NCI-H82 (cell line): Measurements from ENCODE around the gene KCNAB2.
"Not testable (repeated sequence)": the region's sequence is repeated elsewhere in the genome, so short reads cannot be mapped to it uniquely, and the experiment has no call there.

ENCODE experiments used
- DNase-seq: peaks from one replicate; lab custom pipeline; 2025; lab: John Stamatoyannopoulos, UW

KCNAB2 gene

DNA sequence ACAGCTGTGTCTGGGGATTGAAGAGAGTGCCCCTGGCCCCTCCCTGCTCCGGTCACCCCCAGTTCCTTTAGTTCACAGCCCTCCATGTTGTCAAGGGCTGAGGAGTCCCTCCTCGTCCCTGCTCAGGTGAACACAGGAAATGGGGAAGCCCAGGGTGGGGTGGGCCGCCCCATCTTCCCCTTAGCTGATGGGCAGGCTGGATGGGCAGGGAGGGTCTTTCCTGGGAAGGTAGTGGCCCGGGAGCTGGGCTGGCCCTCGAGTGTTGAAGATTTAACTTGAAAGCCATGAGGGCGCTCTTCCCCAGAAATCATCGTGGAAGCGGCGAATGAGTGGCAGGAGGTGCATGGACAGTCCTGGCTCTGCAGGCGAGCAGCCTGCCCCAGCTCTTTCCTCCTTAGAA is 35.1 kb upstream of the KCNAB2 start:
- no peak for DNase-seq

DNA sequence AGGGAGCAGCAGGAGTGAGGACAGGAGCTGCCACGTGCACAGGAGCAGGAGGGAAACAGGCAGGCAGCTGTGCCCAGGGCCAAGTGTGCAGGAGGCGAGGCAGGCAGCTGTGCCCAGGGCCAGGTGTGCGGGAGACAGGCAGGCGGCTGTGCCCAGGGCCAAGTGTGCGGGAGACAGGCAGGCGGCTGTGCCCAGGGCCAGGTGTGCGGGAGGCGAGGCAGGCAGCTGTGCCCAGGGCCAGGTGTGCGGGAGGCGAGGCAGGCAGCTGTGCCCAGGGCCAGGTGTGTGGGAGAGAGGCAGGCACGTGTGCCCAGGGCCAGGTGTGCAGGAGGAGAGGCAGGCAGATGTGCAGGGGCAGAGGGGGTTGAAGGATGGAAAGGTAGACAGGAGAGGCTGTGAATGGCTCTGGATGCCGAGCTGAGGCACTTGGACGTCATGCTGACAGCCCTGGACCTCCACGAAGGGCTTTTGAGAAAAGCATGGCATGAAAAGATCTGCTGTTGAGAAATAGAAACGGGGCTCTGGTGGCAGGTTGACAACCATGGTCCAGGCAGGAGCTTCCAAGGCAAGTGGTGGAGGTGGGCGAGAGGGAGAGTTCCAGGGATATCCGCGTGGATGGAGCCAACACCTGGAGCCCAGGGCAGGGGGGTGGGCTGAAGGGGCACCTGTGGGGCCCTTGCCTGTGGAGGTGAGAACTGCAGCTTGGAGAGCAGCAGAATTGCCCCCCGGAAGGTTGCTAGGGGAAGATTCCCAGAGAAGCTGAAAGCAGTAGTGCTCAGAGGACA is 34.3 kb upstream of the KCNAB2 start:
- no peak for DNase-seq

DNA sequence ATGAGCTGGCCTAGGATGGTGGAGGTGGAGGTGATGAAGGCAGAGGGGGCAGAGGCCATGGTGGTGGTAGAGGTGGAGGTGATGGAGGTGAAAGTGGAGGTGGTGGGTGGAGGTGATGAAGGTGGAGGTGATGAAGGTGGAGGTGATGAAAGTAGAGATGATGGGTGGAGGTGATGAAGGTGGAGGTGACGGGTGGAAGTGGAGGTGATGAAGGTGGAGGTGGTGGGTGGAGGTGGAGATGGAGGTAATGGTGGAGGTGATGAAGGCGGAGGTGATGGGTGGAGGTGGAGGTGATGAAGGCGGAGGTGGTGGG is 33.8 kb upstream of the KCNAB2 start:
- no peak for DNase-seq

DNA sequence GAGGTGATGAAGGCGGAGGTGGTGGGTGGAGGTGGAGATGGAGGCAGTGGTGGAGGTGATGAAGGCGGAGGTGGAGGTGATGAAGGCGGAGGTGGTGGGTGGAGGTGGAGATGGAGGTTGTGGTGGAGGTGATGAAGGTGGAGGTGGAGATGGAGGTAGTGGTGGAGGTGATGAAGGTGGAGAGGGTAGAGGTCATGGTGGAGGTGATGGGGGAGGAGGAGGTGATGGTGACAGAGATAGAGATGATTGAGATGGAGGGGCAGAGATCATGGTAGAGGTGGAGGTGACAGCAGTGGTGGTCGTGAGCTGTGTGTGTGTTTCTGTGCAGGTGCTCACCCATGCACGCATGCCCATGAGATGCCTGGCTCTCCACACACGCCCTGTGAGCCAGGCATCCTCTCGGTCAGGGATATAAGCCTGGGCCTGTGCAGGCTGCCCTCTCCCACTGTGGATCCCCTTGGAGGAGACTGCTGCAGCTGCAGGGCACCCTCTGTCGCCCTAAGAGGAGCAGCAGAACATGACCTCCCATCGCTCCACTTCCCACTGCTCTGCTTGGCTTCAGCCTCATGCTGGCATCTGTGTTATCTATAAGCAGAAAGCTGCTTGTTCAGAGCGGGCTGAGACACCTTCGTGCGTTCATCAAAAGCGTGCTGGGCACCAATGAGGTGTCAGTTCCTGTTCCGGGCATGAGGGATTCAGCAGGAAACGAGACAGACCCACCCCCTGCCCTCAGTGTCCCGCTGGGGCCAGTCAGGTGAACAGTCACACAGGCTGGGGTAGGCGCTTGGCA is 33.0 kb upstream of the KCNAB2 start:
- no peak for DNase-seq

DNA sequence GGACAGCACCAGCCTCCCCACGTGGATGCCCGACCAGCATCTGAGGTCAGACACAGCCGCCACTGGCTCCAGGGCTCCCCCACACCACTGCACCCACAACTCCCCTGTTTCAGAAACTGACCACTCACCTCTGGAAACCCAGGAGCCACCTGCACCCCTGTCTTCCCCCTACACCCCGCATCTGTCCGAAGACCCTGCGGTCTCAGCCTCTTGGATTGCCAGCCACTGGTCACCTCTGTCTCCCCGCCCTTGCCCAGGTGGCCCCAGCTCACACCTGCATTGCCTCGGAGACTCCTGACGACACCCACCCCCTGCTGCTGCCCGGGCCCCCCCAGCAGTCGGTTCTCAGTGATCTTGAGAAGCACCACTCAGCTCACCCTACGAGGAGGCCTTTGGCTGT is 32.2 kb upstream of the KCNAB2 start:
- no peak for DNase-seq

DNA sequence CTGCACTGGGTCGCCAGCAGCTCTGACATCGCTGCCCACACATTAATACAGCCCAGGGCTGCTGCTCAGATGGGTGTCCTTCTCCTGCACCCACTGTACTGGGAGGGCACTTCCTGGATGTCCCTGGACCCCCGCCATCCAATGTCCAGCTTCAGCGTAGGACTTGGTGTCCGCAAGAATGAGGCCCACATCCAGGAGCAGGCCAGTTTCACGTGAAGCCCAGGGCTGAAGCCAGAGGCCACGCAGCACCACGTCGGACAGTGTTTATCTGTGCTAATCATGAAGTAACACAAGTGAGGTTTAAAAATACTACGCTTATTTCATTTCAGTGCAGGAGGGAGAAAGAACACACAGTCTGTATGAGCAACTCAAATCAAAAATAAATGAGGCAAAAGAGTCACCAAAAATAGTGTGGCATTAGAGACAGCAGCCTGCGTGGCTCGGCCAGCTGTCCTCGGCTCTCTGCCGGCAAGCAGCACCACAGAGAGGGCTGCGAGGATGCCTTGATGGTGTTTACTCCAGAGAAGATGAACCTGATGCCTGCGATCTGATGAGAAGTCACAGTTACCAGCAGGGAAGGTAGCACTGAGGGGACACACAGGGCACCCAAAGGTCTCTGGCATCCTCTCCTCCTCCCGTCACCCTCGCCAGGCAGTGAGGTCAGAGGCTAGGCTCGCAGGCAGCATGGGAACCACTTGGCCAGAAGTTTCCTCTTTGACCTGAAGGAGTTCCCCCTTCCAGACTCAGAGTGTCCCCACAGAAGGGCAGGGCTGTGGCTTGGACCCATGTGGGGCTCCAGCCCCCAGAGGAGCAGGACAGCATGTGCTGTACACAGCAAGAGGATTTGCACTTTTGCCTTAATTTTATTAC is 31.3 kb upstream of the KCNAB2 start:
- DNase-seq: no peak

DNA sequence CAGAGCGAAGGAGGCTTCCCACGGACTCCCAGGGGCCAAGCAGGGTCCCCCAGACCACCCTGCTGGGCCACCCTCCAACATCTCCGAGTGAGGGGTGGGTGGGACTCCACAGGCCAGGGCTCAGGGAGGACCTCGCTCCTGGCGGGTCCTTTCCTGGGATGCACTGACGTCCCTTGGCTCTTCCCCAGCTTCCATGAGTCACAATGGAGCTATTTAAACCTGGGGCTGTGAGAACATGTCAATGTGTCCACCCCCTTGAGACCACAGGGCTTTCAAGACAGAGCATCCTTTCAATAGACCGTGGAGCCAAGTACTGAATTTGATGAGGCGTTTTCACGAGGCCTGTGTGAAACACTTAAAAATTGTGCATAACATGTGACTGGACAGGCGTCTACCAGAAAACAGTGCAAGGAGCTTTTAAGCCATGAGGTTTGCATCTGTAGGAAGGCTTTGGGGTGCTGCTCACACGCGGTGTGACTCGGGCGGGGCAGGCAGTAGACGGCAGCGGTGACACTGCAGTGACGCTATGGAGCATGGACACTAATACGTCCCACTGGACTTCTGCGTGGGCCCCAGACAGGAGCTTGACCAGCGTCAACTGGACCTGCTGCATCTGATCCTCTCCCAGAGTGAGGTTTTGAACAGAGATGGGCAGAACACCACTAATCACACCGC is 29.4 kb upstream of the KCNAB2 start:
- no peak for DNase-seq

DNA sequence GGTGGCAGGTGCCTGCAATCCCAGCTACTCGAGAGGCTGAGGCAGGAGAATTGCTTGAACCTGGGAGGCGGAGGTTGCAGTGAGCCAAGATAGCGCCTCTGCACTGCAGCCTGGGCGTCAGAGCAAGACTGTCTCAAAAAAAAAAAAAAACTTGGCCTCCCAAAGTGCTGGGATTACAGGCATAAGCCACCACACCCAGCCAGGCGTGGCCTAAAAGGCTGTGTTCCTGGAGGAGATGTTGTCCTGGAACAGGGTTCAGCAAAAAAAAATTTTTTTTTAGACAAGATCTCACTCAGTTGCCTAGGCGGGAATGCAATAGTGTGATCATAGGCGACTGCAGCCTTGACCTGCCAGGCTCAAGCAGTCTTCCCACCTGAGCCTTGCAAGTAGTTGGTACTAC is 28.0 kb upstream of the KCNAB2 start:
- not testable (repeated sequence) for DNase-seq

DNA sequence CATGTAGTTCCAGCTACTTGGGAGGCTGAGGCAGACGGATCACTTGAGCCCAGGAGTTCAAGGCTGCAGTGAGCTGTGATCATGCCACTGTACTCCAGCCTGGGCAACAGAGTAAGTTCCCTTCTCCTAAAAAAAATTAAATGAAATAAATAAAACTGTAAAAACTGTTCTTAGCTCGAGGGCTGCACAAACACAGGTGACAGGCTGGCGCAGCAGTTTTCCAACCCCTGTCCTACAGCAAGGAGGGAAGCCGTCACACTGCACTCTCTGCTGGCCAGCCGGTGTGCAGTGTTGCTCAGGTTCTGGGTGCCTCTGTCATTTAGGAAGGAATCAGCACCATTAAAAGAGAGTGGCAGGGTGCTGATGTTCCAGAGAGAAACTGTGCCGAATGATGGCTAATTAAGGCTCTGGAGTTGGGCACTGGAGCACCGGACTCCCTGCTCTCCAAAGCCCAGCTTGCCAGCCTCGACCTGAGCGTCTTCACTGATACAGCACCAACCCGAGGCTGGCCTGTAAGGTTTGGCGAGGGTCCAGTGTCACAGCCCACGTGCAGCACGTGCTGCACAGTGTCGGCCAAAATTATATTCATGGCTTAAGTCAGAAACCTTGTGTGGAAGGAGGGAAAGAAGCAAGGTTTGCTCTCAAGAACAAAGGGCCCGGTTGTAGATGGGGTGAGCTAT is 26.4 kb upstream of the KCNAB2 start:
- DNase-seq: no peak

DNA sequence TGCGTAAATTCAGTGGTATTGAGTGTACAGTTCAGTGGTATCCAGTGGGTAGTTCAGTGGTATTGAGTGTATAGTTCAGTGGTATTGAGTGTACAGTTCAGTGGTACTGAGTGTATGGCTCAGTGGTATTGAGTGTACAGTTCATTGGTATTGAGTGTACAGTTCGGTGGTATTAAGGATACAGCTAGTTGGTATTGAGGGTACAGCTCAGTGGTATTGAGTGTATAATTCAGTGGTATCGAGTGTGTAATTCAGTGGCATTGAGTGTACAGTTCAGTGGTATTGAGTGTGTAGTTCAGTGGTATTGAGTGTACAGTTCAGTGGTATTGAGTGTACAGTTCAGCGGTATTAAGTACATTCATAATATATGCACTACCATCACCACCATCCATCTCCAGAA is 23.5 kb upstream of the KCNAB2 start:
- no peak for DNase-seq

DNA sequence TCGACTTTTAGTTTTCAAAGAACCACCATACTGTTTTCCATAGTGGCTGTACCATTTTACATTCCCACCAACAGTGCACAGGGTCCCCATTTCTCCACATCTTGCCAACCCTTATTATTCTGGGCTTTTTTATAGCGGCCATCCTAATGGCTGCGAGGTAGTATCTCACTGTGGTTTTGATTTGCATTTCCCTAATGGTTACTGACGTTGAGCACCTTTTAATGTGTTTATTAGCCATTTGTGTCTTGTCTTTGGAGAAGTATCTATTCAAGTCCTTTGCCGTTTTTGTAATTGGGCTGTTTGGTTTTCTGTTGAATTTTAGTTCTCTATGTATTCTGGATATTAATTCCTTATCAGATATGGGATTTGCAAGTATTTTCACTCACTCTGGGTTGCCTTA is 22.3 kb upstream of the KCNAB2 start:
- DNase-seq: no peak

DNA sequence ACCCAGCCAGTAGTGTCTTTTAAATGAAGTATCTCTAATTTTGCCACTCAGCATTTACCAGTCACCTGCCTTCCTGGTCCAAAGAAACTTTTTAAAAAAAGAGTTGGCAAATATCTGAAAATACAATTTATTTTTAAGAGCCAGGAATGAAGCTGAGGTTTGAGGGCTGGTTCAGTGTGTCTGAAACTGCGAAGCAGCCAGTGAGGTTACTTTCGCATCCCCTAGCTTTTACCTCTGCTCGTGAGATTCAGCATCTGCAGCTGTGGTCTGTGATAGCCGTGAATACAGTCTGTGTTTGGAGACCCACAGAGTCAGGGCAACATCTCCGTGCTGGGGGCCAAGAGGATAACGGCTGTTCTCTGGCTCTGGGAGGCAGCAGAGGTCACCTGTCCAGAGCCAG is 21.3 kb upstream of the KCNAB2 start:
- DNase-seq: no peak

DNA sequence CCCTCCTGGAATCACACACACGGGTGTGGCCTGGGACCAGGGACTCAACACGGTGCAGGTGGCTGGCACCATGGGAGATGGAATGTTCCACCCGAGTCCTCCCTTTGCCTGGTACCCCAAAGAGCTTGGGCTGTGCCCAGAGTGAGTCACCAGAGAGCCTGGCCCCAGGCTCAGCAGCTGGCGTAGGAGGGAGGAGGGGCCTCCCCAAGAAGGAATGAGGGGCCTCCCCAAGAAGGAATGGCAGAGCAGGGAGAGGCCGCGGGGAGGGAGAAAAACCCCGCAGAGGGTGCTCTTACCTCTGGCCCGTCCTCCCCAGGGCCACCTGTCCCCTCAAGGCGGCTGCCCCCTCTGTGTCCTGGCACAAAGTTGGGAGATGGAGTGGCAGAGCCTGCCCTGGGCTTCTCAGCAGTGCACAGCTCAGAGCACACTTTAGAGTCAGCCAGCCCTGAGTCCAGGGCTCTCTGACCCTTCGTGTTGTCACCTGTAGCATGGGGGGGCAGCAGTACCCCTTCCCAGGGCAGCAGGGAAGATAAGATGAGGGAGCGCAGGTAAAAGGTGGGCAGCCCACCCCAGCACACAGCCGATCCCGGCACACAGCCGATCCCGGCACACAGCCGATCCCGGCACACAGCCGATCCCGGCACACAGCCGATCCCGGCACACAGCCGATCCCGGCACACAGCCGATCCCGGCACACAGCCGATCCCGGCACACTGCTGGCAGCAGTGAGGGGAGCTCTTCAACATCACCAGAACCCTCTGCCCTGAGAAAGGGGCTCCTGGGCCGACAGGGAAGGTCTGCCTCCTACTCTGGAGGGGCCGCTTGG is 20.2 kb upstream of the KCNAB2 start:
- DNase-seq: no peak

DNA sequence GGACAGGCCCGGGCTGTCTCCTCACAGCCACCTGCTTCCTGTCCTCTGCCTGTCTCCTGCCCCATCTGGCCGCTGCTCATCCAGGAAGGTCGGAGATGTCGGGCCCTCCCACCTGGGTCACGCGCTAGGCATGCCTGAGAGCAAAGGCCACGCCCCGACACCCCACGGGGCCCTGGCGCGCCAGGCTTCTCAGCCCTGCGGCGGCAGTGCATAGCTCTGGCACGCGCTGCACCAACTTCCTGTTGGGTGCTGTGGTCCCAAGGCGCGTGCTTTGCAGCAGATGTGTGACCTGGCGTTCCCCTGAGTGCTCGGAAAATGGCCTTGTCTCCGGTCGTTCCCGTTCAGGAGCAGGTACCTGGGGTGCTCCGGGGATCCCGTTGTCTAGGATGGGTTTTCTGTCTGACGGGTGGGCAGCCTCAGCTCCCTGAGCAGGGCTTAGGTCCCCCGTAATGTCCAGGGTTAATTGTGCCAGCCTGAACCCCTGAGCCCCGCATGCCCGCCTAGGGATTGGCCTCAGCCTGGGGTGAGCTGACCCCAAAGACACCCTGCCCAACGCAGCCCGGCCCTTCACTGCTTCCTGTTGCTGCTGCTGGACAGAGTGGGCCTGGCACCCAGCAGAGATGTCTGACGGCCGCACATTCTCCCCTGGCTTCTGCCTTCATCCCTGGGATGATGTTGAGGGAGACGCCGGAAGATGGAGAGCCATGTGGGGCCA is 19.4 kb upstream of the KCNAB2 start:
- peak; percentile 95 for DNase-seq

DNA sequence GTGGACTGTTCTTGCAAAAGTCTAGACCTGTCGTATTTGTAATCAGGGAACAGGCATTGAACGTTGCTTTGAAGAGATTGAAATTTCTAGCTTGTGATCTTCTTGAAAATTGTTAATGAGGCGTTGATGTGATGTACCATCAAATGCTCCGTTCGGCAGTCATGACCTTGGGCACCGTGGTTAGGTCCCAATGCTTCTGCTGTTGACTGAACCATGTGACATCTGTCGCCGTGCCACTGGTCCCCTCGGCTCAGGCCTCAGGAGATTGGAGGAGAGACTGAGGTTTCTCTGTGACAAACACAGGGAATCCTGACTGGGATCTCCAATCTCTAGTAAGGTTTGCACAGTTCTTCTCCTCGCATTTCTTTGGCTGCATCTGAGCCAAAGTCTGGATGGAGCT is 18.1 kb upstream of the KCNAB2 start:
- no peak for DNase-seq

DNA sequence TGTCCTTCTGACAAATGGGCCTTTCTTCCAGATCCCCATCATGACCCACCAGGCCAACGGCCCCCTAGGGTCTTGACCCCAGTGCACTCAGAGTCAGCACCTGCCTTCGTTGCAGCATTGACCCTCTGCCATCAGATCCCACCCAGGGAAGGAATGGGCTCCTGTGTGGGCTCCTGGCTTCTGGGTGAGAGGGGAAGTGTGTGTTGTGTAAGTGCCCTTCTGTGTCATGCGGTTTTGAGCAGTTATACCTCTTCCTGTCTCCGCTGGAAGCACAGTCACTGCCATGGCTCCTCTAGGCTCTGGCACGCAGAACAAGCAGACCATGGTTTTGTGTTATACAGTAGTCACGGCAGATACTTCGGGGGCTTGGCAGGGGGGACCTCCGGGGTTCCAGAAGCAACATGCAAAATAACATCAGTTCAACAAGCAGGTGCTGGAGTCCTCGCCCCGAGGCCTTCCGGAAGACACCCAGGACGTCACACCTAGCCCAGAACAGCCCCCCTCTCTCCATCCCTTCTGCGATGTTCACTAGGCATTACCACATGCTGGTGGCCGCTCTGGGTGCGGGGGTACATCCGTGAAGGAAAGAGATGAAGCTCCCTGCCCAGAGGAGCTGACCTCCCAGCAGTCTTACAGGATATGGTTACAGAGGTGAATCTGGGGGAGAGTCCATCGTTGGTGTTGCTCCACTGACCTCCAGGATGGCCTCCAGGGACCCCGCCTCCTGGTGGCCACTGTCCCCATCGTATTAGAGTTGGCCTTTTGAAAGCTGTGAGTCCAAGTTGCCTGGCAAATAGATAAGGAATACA is 17.4 kb upstream of the KCNAB2 start:
- DNase-seq: no peak

DNA sequence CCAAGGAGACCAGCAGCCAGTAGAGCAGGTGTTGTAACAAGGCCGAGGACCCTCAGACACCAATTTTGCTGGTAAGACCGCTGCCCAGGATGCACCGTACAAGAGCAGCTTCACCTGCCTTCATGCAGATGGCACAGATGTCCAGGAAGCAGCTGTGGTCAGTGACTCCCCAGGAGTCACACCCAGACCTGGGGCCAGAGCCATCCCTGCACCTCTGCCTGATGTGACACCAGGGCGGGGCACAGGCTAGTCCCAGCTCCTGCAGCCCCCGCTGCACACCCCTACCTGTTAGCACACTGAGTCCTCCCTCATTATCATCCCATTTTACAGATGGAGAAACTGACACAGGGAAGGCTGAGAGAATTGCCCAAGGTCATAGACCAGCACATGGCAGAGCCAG is 16.3 kb upstream of the KCNAB2 start:
- no peak for DNase-seq

DNA sequence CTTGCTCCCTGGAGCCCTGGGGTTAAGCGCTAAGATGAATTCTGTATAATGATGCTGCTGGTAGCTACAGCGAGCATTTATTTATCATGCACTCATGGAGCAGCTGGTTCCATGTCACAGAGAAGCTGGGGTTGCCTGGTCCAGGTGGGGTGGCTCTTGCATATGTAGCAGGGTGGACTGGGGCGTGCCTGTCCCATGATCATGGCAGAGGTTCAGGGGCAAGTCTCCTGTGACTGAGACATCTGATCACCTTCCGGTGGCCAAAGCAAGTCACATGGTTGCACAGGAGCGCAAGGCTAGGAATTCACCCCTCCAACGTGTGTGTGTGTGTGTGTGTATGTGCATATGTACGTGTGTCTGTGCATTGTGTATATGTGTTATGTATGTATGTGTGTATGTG is 15.6 kb upstream of the KCNAB2 start:
- DNase-seq: no peak

DNA sequence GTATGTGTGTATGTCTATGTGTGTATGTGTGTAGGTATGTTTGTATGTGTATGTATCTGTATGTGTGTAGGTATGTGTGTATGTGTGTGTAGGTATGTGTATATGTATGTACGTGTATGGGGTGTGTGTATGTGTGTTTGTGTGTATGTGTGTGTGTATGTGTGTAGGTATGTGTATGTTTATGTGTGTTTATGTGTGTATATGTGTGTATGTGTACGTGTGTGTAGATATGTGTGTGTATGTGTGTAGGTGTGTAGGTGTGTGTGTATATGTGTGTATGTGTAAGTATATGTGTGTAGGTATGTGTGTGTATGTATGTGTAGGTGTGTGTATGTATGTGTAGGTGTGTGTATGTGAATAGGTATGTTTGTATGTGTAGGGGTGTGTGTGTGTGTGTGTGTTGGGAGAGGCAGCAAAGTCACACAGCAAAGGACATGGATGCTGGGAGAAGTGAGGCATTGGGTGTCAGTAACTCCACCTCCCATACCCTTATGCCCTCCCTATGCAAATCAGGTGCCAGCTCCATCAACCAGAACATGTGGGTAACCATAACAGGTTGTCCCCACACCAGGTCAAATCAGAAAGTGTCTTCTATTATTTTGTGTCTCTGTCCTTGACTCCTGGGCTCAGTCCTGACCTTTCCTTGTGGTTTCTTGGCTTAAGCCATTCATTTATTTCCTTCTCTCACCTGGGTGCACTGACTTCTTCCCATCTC is 15.0 kb upstream of the KCNAB2 start:
- DNase-seq: no peak
